ENCODE results near the gene GBF1. TPM values are rescaled to one million over a fixed set of nuclear protein-coding genes. Genes with fewer than 3 reads are reported as not detected.

Gene GBF1
- total RNA-seq, 1 donor from 2014 or later, result 71.6 TPM

DNA sequence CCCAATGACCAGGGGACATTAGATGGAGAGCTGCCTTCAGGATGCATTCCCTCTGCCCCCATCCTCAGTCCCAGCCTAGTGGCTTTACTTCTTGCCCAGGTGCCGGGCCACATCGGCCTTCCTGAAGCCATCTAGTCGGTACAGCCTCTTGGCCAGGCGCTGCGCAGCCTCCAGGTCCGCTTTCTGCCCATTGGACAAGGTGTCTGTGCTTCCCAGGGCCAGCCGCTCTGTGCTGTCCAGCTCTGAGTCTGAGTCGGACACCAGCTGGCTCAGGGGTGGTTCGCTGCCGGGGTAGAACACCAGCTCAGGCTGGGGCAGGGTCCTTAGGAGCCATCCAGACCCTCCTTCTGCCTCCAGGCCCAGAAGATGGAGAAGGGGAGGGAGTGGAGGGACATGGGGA is 167.0 kb downstream of the GBF1 start:
- Mint-ChIP-seq H3K27me3 (ENCODE audit: unreplicated experiment) (peaks cover 21% of the 10 kb centered on the region), H3K4me3 (ENCODE audit: unreplicated experiment) (peak overlapping the region; percentile 89), H3K4me1 (ENCODE audit: low read depth, unreplicated experiment) (peaks cover 53% of the 10 kb centered on the region)

DNA sequence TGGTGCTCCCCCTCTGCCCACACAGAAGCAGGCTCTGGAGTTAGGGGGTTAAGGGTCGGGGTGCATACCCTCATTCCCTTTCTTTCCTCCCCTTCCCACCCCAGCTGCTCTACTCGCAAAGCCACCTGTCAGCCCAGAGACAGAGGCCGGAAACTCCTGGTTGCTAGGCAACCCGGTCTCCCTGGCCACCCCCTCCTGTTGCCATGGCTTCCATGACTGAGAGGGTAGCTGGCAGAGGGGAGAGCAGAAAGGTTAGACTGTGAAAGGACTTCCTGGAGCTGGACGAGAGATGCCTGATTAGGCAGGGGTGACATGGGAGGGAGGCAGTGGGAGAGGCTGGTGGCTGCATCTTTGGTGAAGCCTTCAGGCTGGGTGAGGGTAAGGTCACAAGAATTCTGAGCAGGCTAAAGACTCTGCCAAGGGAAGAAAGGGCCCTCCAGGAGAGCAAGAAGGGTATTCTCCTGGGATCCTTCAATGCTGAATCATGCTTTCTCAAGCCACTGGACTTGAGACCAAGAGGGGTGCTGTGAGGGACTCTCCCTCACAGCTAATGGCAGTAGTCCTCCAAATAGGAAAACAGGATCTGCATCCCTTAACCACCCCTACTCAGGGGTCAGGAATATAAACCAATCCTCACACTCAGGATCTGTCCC is 167.8 kb downstream of the GBF1 start:
- no peaks in the 10 kb centered on the region for H3K36me3 Mint-ChIP-seq (ENCODE audit: unreplicated experiment)
- TF ChIP-seq, protein P1, sequence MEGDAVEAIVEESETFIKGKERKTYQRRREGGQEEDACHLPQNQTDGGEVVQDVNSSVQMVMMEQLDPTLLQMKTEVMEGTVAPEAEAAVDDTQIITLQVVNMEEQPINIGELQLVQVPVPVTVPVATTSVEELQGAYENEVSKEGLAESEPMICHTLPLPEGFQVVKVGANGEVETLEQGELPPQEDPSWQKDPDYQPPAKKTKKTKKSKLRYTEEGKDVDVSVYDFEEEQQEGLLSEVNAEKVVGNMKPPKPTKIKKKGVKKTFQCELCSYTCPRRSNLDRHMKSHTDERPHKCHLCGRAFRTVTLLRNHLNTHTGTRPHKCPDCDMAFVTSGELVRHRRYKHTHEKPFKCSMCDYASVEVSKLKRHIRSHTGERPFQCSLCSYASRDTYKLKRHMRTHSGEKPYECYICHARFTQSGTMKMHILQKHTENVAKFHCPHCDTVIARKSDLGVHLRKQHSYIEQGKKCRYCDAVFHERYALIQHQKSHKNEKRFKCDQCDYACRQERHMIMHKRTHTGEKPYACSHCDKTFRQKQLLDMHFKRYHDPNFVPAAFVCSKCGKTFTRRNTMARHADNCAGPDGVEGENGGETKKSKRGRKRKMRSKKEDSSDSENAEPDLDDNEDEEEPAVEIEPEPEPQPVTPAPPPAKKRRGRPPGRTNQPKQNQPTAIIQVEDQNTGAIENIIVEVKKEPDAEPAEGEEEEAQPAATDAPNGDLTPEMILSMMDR (IDR thresholded peaks at IDR 0.05; ENCODE audit: partially characterized antibody, unreplicated experiment), result no peak
- H3K4me3 Mint-ChIP-seq (ENCODE audit: unreplicated experiment), result peak overlapping the region; percentile 85
- H3K4me1 Mint-ChIP-seq (ENCODE audit: low read depth, unreplicated experiment), result peaks cover 54% of the 10 kb centered on the region
- peaks cover 20% of the 10 kb centered on the region for H3K27me3 Mint-ChIP-seq (ENCODE audit: unreplicated experiment)
- peaks cover 22% of the 10 kb centered on the region for H3K9me3 Mint-ChIP-seq (ENCODE audit: unreplicated experiment)
- DNase-seq, result peak; percentile 77
- H3K27ac Mint-ChIP-seq (ENCODE audit: unreplicated experiment), result peak overlapping the region; percentile 99

More for the DNA sequence above, 167.0 kb downstream of the GBF1 start:
- H3K9me3 Mint-ChIP-seq (ENCODE audit: unreplicated experiment), result peaks cover 19% of the 10 kb centered on the region
- peak overlapping the region; percentile 99 for H3K27ac Mint-ChIP-seq (ENCODE audit: unreplicated experiment)
- DNase-seq, result no peak
- no peaks in the 10 kb centered on the region for H3K36me3 Mint-ChIP-seq (ENCODE audit: unreplicated experiment)
- TF ChIP-seq, protein P1 (IDR thresholded peaks at IDR 0.05; ENCODE audit: partially characterized antibody, unreplicated experiment), result no peak

DNA sequence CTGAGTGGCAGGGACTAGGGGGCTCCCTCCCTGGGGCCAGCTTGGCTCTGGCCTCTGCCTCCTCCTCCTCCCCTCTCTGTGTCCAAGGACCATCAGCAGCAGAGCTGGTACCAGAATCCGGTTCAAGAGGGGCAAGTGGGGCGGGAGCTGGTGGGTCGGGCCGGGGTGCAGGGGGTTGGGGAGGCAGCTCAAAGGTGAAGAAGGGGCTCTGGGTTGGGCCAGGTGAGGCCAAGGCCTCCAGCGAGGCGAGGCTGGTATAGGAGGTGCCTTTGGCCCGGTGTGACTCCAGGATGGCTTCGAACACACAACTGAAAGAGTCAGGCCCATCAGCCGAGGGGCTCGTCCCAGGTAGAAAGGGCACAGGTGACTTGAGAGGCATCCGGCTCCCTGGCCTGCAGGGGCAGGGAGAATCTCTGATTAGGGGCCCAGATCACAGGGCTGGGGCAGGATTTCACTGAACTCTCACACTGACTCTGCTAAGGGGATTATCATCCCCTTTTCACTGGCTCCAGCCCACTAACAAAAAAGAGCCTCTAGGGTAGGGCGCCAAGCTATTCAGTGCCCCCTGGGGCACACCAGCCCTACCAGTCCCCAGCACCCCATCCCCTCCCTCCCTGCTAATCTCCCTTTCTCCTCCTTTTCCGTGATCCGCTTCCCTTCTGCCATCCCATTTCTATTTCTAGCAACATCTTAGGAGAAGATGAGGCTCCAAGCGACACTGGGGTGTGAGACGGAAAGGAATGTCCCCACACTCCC is 168.7 kb downstream of the GBF1 start:
- Mint-ChIP-seq H3K27ac (ENCODE audit: unreplicated experiment) (peak overlapping the region; percentile 99), H3K4me1 (ENCODE audit: low read depth, unreplicated experiment) (peaks cover 52% of the 10 kb centered on the region), H3K27me3 (ENCODE audit: unreplicated experiment) (peaks cover 19% of the 10 kb centered on the region), H3K36me3 (ENCODE audit: unreplicated experiment) (no peaks in the 10 kb centered on the region), H3K9me3 (ENCODE audit: unreplicated experiment) (peaks cover 22% of the 10 kb centered on the region), H3K4me3 (ENCODE audit: unreplicated experiment) (no peak overlapping the region)
- no peak for DNase-seq
- TF ChIP-seq, protein P1 (IDR thresholded peaks at IDR 0.05; ENCODE audit: partially characterized antibody, unreplicated experiment), result no peak

DNA sequence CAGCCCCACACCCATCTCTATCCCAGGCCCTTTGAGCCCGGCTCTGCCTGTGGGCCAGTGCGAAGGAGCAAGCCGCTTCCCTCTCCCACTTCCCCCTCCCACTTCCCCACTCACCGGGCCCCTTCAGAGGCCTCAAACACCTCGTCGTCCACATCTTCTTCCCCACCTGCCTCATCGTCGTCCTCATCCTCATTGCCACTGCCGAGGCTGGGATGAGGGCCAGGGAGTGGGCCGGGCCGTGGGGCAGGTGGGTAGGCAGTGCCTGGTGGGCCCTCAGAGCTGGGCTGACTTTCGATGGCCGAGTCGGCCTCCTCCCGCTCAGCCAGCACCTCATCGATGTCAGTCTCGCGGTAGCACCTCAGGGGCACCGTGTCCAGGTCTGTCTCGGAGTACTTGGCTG is 169.4 kb downstream of the GBF1 start:
- H3K36me3 Mint-ChIP-seq (ENCODE audit: unreplicated experiment), result no peaks in the 10 kb centered on the region
- TF ChIP-seq, protein P1 (IDR thresholded peaks at IDR 0.05; ENCODE audit: partially characterized antibody, unreplicated experiment), result no peak
- DNase-seq, result no peak
- peaks cover 18% of the 10 kb centered on the region for H3K27me3 Mint-ChIP-seq (ENCODE audit: unreplicated experiment)
- peaks cover 51% of the 10 kb centered on the region for H3K4me1 Mint-ChIP-seq (ENCODE audit: low read depth, unreplicated experiment)
- H3K27ac Mint-ChIP-seq (ENCODE audit: unreplicated experiment), result peak overlapping the region; percentile 99
- peaks cover 21% of the 10 kb centered on the region for H3K9me3 Mint-ChIP-seq (ENCODE audit: unreplicated experiment)
- no peak overlapping the region for H3K4me3 Mint-ChIP-seq (ENCODE audit: unreplicated experiment)

DNA sequence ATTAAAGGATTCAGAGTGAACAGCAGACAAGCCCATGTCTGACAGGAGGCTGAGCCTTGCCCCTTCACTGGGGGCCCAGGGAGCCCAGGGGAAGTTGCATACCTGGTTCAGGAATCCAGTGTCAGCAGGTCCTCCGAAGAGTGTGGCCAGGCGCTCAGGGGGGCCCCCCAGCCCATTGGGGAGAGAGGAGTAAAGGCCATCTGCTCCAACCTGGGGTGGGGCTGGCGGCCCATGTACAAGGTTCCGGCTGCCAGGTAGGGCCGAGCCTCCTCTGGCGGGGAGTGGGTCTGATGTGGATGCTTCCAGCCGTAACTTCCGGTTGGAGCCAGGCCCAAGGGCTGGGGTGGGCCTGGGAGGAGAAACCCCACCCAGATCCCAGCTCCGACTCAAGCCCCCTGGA is 171.0 kb downstream of the GBF1 start:
- Mint-ChIP-seq H3K9me3 (ENCODE audit: unreplicated experiment) (peaks cover 16% of the 10 kb centered on the region), H3K27ac (ENCODE audit: unreplicated experiment) (peak overlapping the region; percentile 84), H3K36me3 (ENCODE audit: unreplicated experiment) (no peaks in the 10 kb centered on the region), H3K4me3 (ENCODE audit: unreplicated experiment) (peak overlapping the region; percentile 77), H3K4me1 (ENCODE audit: low read depth, unreplicated experiment) (peaks cover 41% of the 10 kb centered on the region), H3K27me3 (ENCODE audit: unreplicated experiment) (peaks cover 17% of the 10 kb centered on the region)
- TF ChIP-seq, protein P1 (IDR thresholded peaks at IDR 0.05; ENCODE audit: partially characterized antibody, unreplicated experiment), result no peak
- DNase-seq, result no peak

Data from glutamatergic neuron (in vitro differentiated cells).